NOMO-1 treated with dmso at 0.1 percent for 144 hours (cell line): ENCODE results near the gene CXCL12.

Source experiments
- DNase-seq: peaks from one replicate; lab custom pipeline; 2025; ENCODE audit not compliant: unreplicated experiment; lab: John Stamatoyannopoulos, UW

The CXCL12 gene

DNA sequence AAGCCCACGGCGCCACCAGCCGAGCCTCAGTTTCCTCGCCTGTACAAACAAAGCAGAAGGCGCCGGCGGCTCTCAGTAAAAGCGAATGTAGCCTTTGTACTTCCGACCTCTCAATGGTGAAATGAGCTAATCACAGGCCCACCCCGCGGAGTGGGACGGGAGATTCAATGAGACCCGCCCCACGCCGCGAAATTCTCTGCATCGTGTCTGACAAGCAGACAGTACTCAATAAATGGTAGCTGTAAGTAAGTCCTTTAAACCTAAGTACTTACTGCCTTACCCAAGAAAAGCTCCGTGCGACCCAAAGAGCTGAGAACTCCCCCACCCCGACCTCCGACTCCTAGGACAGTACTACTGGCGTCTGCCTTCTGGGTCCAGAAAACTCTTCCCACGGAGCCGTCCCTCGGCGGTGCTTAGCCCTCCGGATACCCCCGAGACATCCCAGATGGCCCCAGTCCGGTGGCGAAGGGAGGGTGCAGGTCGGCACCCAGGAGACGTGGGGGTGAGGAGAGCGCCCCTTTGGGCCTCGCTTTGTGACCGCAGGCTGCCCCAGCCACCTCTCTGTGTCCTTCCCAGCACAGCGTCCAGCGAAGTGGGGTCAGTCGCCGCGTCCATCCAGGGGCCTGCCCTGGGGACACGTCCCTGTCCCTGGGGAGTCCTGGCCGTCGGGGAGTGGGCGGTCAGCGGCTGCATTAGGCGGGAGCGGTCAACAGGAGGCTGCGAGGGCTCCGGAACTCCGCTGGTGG is 972 bp upstream of the CXCL12 start:
- DNase-seq = no peak

- no peak for DNase-seq
Observed at GRCh38 chr10:44384601-44385025, 284 bp downstream of the CXCL12 start.

DNA sequence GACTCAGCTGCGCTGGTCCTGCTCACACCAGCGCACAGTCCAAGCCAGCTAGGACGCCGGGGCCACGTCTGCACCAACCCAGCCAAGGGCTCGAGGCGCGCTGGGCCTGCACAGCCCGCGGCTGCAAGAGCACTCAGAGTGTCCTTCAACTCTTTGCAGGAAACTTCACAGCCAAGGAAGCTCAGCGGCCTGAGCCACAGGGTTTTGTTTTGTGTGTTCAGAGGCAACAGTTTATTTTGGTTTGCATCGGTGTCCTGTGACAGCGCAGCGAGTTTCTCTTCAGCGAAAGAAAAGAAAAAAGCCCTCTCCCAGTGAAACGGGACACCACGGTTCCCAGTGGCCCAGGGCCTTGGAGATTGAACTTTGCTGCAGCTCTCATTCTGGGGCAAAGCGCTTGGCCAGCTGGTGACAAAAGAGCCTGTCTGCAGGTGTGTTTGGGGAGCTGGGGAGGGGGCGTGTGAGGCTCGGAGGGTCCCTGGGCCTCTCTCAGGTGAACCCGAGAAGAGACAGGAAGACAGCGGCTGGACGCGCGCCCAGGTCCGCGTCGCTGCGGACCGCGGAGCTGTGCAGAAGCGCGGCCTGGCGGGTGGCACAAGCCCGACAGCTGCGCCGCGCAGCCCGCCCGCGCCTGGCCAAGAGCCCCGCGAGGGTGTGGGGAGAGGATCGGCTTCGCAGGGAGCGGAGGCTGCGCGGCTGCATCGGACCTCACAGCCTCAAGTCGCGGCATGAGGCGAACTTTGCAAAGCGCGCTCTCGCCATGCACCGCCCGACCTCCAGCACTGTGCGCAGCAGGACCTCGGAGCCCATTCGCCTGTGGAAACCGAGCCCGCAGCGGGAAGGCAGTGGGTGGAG is 922 bp downstream of the CXCL12 start:
- no peak for DNase-seq

GRCh38 chr10:44382981-44383748 is 1.7 kb downstream of the CXCL12 start:
- no peak for DNase-seq

DNA sequence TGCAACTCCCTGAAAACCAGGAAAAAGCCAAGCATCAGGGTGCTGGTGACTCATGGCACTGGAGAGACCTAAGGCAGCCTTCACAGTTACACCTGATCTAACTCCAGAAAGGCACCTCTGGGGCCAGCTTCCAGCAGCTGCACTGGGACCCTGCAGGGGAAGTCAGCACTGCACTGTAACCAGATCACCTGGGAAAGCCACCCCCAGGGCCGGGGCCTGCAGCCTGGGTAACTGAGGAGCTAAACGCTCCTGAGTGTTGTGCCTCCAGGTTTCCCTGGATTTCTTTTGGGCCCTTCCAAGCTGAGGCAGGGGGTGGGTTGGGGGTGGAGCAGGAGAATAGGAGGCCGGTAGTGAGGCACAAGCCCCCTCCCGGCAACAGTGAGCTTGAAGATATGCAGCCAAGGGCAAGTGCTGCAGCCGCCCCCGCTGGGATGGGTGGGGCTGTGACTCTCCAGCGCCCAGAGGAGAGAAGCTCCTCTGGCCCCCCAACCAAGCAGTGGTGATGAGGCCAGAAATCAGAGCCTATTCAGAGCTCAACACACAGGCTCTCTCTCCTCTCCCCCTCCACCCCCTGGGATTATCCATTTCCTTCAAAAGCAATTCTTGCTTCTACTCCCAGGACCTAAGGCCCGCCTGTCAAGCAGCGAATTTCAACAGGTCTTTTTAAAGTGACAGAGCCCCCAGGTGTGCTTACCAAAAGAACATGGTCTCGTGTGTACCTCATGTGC is 2.6 kb downstream of the CXCL12 start:
- DNase-seq = no peak

DNA sequence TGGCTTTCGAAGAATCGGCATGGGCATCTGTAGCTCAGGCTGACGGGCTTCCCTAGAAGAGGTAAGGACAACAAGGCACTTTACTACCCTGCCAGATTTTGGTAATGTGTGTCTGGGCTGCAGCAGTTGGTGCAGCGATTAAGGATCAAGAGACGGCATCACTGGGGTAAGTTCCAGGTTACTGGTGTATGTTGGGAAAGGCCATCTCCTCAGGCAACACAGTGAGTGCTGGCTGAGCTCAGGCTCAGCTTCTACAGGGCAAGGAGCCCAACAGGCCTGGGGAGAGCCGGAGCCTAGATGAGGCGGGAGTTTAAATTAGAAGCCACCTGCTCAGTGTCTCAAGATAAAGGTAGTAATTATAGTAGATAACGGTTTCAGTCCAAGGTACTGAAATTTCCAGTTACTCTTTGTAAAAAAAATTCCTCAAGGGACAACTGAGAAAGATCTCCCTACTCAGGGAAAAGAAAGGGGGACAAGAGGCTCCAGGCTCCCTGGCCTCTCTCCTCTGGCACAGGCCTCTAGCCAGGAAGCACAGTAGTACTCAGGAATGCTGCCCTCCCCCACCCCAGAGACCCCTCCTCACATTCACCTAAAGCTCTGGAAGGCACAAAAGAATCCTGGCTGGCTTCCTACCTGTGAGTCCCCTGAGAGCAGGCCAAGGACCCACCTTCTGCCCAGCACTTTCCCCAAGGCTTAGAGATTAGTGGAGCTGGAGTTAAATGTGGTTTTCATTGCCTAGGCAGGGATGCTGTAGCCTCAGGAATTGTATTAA is 3.9 kb downstream of the CXCL12 start:
- no peak for DNase-seq

DNA sequence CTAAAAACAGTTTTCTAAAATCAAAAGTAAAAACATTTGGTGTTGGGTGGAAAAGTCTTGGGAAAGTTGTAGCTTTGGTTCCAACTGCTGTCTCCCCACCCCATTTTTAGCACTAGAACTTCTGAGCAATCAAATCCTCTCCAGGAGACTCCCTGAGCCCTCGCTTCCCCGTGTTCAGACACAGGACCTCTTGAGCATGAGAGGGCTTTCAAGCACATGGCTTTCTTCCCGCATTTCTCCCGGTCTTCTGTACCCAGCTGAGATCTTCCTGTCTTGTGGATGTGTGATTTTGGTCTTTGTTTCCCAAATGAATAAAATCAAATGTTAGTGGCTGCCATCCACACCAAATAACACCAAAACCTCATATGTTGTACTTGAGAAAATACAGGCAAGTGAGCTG is 5.0 kb downstream of the CXCL12 start:
- no peak for DNase-seq

GRCh38 chr10:44378626-44379025 is 6.3 kb downstream of the CXCL12 start:
- no peak for DNase-seq

DNA sequence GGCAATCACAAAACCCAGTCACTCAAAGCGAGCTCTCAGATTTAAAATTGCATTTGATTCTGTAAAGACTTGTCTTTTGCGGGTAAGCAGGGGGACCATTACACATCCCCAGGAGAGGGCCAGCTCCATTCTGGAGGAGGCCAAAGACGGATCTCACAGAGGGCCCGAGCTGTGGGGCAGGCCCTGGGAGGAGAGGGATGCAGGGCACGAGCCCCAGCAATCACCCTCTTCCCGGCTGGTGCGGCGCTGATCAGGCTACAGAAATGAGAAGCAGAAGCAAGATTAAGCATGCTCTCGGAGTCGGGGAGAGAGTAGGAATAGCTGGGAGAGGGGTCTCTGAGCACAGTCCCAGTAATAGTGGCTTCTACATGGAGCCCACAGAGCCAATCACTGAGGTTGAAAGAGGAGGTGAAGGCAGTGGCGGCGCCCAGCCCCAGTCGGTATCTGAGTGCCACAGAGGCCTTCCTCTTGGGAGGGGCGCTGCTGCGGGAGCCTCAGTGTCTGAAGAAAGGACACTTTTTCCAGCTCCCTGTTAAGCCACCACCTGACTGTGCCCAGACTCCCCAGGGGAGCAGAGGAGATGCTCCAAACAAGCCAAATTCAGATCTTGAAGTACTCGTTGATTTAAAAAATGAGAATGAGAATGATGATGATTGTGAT is 7.1 kb downstream of the CXCL12 start:
- no peak for DNase-seq

- no peak for DNase-seq
Observed at GRCh38 chr10:44376472-44377099, 8.3 kb downstream of the CXCL12 start.

DNA sequence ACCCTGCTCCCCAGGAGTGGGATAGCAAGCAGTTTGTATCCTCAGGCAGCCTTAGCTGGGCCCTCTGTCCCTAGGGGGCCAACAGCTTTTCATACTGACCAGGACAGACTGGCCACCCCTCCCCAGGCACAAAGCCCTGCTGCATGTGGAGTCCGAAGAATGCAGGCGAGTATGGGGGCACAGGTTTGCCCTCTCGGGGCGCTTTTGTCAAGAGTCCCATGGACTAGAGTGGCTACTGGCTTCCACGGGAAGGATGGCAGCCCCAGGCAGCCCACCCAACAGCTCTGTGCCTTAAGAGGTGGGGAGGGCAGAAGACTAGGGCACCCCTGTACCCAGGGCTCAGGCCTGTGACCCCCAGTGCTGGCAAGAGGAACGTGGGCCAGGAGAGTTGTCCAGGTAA is 10.7 kb downstream of the CXCL12 start:
- no peak for DNase-seq

GRCh38 chr10:44373341-44373995 is 11.4 kb downstream of the CXCL12 start:
- DNase-seq = no peak

- no peak for DNase-seq
Observed at GRCh38 chr10:44372181-44372580, 12.7 kb downstream of the CXCL12 start.

GRCh38 chr10:44370731-44371248 is 14.1 kb downstream of the CXCL12 start:
- no peak for DNase-seq

DNA sequence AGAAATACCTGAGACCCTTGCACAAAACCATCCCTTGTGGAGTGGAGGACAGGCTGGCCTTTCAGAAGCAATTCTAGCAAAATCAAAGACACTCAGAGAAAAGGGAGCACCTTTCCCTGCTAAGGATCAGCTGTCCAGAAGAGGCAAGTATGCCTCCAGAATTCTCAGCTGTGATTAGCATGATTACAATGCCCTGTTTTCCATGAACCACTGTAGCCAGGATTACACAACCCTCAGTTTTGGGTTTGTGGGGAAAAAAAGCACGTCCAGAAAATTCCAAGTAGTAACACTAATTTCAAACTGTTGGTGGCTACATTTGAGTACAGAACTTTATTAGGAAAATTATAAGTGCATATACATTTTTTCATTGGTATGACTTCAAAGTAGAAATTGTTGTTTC is 15.0 kb downstream of the CXCL12 start:
- no peak for DNase-seq

DNA sequence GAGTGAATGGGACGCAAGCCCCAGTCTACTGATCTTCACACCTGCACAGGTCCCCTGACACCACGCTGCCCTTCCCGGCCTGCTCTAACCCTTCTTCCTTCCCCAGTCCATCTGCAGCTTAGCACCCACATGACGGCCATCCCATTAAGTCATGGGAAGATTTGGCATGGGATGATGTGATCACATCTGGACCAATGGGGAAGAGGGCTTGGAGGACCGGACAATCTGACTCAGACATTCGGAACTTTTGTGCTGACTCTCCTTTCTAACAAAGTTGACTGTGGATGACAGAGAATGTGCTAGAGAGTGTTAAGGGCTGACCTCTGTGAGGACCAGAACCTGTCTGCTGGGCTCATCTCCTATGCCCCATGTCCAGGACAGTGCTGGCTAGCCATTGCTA is 15.6 kb downstream of the CXCL12 start:
- DNase-seq = no peak

DNA sequence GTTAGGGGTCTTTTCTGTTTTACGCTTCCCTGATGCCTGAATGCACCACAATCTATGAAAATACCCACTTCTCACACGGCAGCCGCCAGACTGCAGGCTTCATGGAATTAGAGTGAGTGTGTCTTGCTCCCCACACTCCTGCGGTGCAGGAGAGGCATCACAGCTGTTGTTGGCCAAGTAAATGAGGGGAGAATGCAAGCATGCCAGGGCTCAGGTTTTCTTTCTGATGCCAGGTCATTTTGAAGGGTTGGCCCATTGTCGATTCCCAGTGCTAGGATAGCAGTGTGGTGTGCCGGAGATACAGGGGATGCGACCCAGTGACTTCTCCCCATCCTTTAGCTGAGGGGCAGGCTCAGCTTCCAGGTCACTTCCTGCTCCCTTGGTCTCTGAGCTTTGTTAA is 16.3 kb downstream of the CXCL12 start:
- DNase-seq = no peak

GRCh38 chr10:44366941-44367630 is 17.8 kb downstream of the CXCL12 start:
- DNase-seq = no peak
